PC-3 (cell line): Measurements from ENCODE around the gene OPN3.

Experiments used
- CTCF ChIP-seq: fragments of 300-600 bp; sonication (generic); conservative IDR thresholded peaks from 2 replicates; pipeline ENCODE4 v1.5.1; 2017; ENCODE audit warnings: antibody characterized with exemption, low read depth, mild to moderate bottlenecking, low read length
- EZH2 ChIP-seq: fragments of 300-600 bp; sonication (generic); IDR thresholded peaks from one replicate; pipeline ENCODE4 v1.6.1; 2017; ENCODE audit warnings: antibody characterized with exemption, mild to moderate bottlenecking, low read length; ENCODE audit not compliant: unreplicated experiment
- EZH2phosphoT487 ChIP-seq: fragments of 300-600 bp; sonication (generic); IDR thresholded peaks from 2 replicates; pipeline ENCODE4 v1.6.1; 2018; ENCODE audit warnings: mild to moderate bottlenecking, antibody characterized with exemption, low read length, borderline replicate concordance

- no peak for TF ChIP-seq EZH2
- no peak for TF ChIP-seq CTCF
- no peak for TF ChIP-seq EZH2phosphoT487
Observed at GRCh38 chr1:241679404-241679803, 39.2 kb upstream of the OPN3 start.
